ENCODE measurements around the gene DPH6. TPM values are rescaled to one million over a fixed set of nuclear protein-coding genes. Genes with fewer than 3 reads are reported as not detected.

The DPH6 gene
- total RNA-seq, 2 experiments from 2014 or later = 7.0 to 8.0 TPM

- Mint-ChIP-seq H3K36me3 (ENCODE audit: low read depth) (peaks cover 74% of the 10 kb centered on the region), H3K9me3 (peaks cover 10% of the 10 kb centered on the region), H3K4me3 (no peak overlapping the region), H3K27me3 (no peaks in the 10 kb centered on the region), H3K27ac (no peak overlapping the region), H3K4me1 (ENCODE audit: low read depth) (no peaks in the 10 kb centered on the region)
- ATAC-seq (ENCODE audit: poor library complexity) (no peak), DNase-seq (no peak)
- Histone ChIP-seq H3K27ac (ENCODE audit: low read depth in 1 of 2, low read length in 2 of 2) (no peak overlapping the region), H3K4me1 (ENCODE audit: insufficient read depth, low read length) (no peaks in the 10 kb centered on the region), H3K4me3 (ENCODE audit: low read length) (no peak overlapping the region), H3K27me3 (ENCODE audit: control insufficient read depth in 1 of 2, insufficient read depth in 2 of 2, low read length in 2 of 2) (no peaks in the 10 kb centered on the region), H3K9me3 (ENCODE audit: control insufficient read depth in 1 of 2, insufficient read depth in 1 of 2, low read length in 2 of 2) (peaks cover 11 to 14% of the 10 kb centered on the region in 2 experiments), H3K36me3 (ENCODE audit: insufficient read depth, low read length) (peaks cover 4% of the 10 kb centered on the region)
- POLR2A ChIA-PET = no interaction called here
- intact Hi-C loops (cut with DNase I, micrococcal nuclease) = no loop called here
- no peak for TF ChIP-seq CTCF (IDR thresholded peaks at IDR 0.05)
- CTCF ChIA-PET = no interaction called here
Observed at GRCh38 chr15:35487417-35487816, 58.5 kb downstream of the DPH6 start.

GRCh38 chr15:35486296-35486695 is 59.7 kb downstream of the DPH6 start:
- H3K9me3 Mint-ChIP-seq = peaks cover 10% of the 10 kb centered on the region
- H3K36me3 ChIP-seq (ENCODE audit: insufficient read depth, low read length) = peaks cover 4% of the 10 kb centered on the region
- no peak overlapping the region for H3K4me3 Mint-ChIP-seq
- TF ChIP-seq CTCF (IDR thresholded peaks at IDR 0.05) = no peak
- H3K4me1 Mint-ChIP-seq (ENCODE audit: low read depth) = no peaks in the 10 kb centered on the region
- POLR2A ChIA-PET = no interaction called here
- no peak overlapping the region for H3K4me3 ChIP-seq (ENCODE audit: low read length)
- H3K27me3 ChIP-seq (ENCODE audit: control insufficient read depth in 1 of 2, insufficient read depth in 2 of 2, low read length in 2 of 2) = no peaks in the 10 kb centered on the region
- no peaks in the 10 kb centered on the region for H3K27me3 Mint-ChIP-seq
- no peak for DNase-seq
- no peak for ATAC-seq (ENCODE audit: poor library complexity)
- peaks cover 11 to 14% of the 10 kb centered on the region in 2 experiments for H3K9me3 ChIP-seq (ENCODE audit: control insufficient read depth in 1 of 2, insufficient read depth in 1 of 2, low read length in 2 of 2)
- no peak overlapping the region for H3K27ac ChIP-seq (ENCODE audit: low read depth in 1 of 2, low read length in 2 of 2)
- CTCF ChIA-PET = no interaction called here
- H3K36me3 Mint-ChIP-seq (ENCODE audit: low read depth) = peaks cover 68% of the 10 kb centered on the region
- intact Hi-C loops (cut with DNase I, micrococcal nuclease) = no loop called here
- no peak overlapping the region for H3K27ac Mint-ChIP-seq
- H3K4me1 ChIP-seq (ENCODE audit: insufficient read depth, low read length) = no peaks in the 10 kb centered on the region

GRCh38 chr15:35485411-35485810 is 60.6 kb downstream of the DPH6 start:
- H3K36me3 ChIP-seq (ENCODE audit: insufficient read depth, low read length) = peaks cover 4% of the 10 kb centered on the region
- Mint-ChIP-seq H3K27ac (no peak overlapping the region), H3K9me3 (peaks cover 10% of the 10 kb centered on the region), H3K36me3 (ENCODE audit: low read depth) (peaks cover 59% of the 10 kb centered on the region), H3K4me3 (no peak overlapping the region), H3K27me3 (no peaks in the 10 kb centered on the region), H3K4me1 (ENCODE audit: low read depth) (no peaks in the 10 kb centered on the region)
- no peak for TF ChIP-seq CTCF (IDR thresholded peaks at IDR 0.05)
- intact Hi-C loops (cut with DNase I, micrococcal nuclease) = no loop called here
- POLR2A ChIA-PET = no interaction called here
- H3K4me1 ChIP-seq (ENCODE audit: insufficient read depth, low read length) = no peaks in the 10 kb centered on the region
- H3K27ac ChIP-seq (ENCODE audit: low read depth in 1 of 2, low read length in 2 of 2) = no peak overlapping the region
- H3K27me3 ChIP-seq (ENCODE audit: control insufficient read depth in 1 of 2, insufficient read depth in 2 of 2, low read length in 2 of 2) = no peaks in the 10 kb centered on the region
- CTCF ChIA-PET = no interaction called here
- H3K9me3 ChIP-seq (ENCODE audit: control insufficient read depth in 1 of 2, insufficient read depth in 1 of 2, low read length in 2 of 2) = peaks cover 11 to 14% of the 10 kb centered on the region in 2 experiments
- no peak overlapping the region for H3K4me3 ChIP-seq (ENCODE audit: low read length)
- no peak for ATAC-seq (ENCODE audit: poor library complexity)
- no peak for DNase-seq

Data from CD4-positive, alpha-beta T cell (primary cell).